Duodenal mucosa (tissue), 2 donors: ENCODE data around the gene PLAGL2.
A peak's percentile ranks its signal among the peaks of the same experiment; 100 is the strongest.
"Not testable (repeated sequence)": the region's sequence is repeated elsewhere in the genome, so short reads cannot be mapped to it uniquely, and the experiment has no call there.

ENCODE experiments used
- H3K27ac ChIP-seq: one replicate; pipeline ENCODE4 v1.7.0; 2013; ENCODE audit warnings: low read depth, low read length
- H3K27me3 ChIP-seq, 2 donors: one replicate each; pipeline ENCODE4 v1.7.0; 2013; ENCODE audit warnings: low read length in 2 of 2, control low read depth in 1 of 2; ENCODE audit not compliant: insufficient read depth in 2 of 2, control insufficient read depth in 1 of 2
- H3K36me3 ChIP-seq, 2 donors: one replicate each; pipeline ENCODE4 v1.7.0; 2013; ENCODE audit warnings: low read length in 2 of 2, control low read depth in 1 of 2; ENCODE audit not compliant: insufficient read depth in 2 of 2, control insufficient read depth in 1 of 2
- H3K4me1 ChIP-seq, 2 donors: one replicate each; pipeline ENCODE4 v1.7.0; 2013; ENCODE audit warnings: low read length in 2 of 2, control low read depth in 1 of 2; ENCODE audit not compliant: insufficient read depth in 2 of 2, control insufficient read depth in 1 of 2
- H3K4me3 ChIP-seq, 2 donors: one replicate each; pipeline ENCODE4 v1.7.0; 2013; ENCODE audit warnings: low read length in 2 of 2, low read depth in 1 of 2
- H3K9ac ChIP-seq, 2 donors: one replicate each; pipeline ENCODE4 v1.7.0; 2013; ENCODE audit warnings: low read length in 2 of 2, low read depth in 1 of 2
- H3K9me3 ChIP-seq, 2 donors: one replicate each; pipeline ENCODE4 v1.7.0; 2013; ENCODE audit warnings: low read length in 2 of 2, control low read depth in 1 of 2; ENCODE audit not compliant: control insufficient read depth in 1 of 2

Gene PLAGL2

DNA sequence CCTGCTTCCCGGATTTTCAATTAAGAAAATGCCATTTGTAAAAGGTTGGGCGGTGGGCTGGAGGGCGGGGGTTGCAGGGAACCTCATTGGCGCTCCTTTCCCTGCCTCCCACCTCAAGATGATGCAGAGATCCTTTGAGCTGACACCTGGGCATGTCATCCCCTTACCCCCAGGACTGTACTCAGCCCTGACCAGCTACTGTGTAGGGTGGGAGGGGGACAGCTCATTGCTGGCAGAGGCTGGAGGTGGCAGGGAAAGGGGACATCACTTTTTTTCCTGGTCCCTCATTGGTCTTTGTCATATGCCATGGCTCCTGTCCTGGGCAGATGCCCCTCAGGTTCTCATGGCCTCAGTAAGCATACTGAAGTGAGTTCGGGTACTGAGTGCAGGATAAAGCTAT, 14.2 kb downstream of the PLAGL2 start:
- not testable (repeated sequence) for H3K9ac ChIP-seq, H3K27me3 ChIP-seq, H3K27ac ChIP-seq, H3K9me3 ChIP-seq, H3K4me3 ChIP-seq
- Histone ChIP-seq H3K36me3 (peaks cover 25 to 34% of the 10 kb centered on the region in 2 donors), H3K4me1 (peaks cover 24 to 25% of the 10 kb centered on the region in 2 donors)

DNA sequence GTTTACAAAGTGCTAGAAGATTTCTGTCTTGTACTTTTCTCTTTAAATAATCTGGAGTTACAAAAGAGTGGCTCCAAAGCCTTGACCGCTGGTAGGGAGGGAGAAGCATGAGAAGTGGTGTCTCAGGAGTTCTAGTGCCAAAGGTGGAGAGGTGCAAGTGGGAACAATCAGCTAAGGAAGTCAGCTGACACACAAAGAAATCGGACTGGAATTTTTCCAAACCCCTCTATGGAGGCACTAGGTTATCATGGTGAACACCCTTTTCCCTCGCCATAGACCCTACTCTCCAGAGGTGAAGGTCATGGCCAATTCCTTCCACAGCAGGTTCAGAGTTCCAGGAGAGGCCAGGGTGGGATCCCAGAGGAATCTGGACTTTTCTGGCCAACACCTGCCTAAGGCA, 14.8 kb downstream of the PLAGL2 start:
- H3K36me3 ChIP-seq: peaks cover 23 to 28% of the 10 kb centered on the region in 2 donors

DNA sequence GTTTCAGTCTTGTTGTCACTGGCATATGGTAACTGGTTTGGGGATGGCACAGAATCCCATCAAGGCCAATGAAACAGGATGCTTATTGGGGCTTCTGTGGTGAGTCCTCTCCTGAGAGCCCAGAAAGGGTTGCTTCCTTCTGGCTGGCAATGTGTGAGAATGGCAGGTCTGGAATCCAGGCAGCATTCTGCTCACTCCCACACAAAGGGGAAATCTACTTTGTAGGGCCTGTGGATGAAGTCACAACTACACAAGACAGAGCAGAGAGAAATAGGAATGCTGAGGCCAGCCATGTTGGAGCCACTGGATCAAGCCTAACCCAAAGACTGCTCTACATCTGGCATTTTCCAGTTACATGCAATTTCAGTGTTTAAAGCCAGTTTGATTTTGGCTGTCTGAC, 15.7 kb downstream of the PLAGL2 start:
- no peaks in the 10 kb centered on the region for H3K9me3 ChIP-seq
- H3K27ac ChIP-seq: no peak overlapping the region
- no peak overlapping the region for H3K9ac ChIP-seq
- H3K27me3 ChIP-seq: no peaks in the 10 kb centered on the region
- peaks cover 24 to 28% of the 10 kb centered on the region in 2 donors for H3K4me1 ChIP-seq
- peaks cover 18 to 20% of the 10 kb centered on the region in 2 donors for H3K36me3 ChIP-seq
- no peak overlapping the region for H3K4me3 ChIP-seq

More for the DNA sequence above, 14.8 kb downstream of the PLAGL2 start:
- Histone ChIP-seq H3K27me3 (no peaks in the 10 kb centered on the region), H3K9ac (no peak overlapping the region), H3K9me3 (no peaks in the 10 kb centered on the region), H3K4me1 (peaks cover 24 to 26% of the 10 kb centered on the region in 2 donors), H3K4me3 (no peak overlapping the region), H3K27ac (no peak overlapping the region)

DNA sequence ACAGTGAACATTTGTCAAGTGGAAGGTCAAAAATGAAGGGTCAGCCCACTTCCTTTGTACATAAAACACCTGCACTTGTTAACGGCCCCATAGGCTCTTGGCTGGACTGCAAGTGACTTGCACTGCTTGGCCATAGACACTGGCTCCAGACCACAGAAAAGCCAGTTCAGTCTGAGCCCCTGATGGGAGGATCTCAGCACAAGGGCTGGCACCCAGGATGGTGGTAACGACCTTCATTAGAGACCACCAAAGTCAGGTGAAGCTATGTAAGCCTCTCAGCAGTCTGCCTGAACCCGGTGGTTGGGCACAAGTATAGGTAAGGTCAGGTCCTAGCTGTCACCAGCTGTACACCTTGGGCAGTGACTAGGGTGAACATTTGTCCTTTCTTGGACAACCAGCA, 16.1 kb downstream of the PLAGL2 start:
- Histone ChIP-seq H3K36me3 (peaks cover 16% of the 10 kb centered on the region in 2 donors), H3K27ac (no peak overlapping the region), H3K4me1 (peaks cover 28% of the 10 kb centered on the region in 2 donors), H3K4me3 (no peak overlapping the region), H3K9ac (no peak overlapping the region), H3K27me3 (no peaks in the 10 kb centered on the region), H3K9me3 (no peaks in the 10 kb centered on the region)

DNA sequence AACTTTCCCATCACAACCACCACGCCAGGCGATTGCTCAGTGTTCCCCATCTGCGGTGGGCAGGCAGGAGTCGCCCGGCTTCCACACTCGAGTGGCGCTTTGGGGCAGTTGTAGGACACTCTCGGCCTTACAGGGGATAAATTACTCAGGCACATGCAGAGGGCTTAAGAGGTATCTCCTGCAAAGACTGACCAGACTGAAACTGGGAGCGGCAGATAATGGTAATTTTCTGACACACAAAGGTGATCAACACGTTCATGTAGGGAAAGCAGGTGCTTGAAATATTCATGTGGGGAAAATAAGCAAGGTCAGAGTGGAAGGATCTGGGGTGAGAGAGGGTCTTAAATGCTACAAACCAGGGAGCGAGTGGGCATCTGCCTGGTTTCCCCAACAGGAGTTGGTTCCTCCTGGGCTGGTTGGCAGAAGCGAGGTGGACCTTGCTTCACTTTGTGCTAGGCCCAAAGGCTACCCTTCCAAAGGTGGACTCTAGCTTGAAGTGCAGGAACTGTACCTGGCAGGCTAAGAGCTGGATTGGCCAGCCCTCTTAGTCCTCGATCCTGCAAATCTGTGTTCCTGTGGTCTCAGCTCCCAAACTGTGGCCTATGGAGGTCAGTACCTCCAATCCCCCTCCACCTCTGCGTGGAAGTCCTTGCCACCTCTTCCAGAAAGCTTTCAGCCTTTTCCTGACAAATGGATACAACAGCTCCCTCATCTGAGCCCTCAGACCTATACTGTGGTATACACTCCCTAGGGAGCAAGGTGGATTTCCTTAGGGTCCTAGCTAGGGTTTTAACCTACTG, 16.7 kb downstream of the PLAGL2 start:
- Histone ChIP-seq H3K27ac (no peak overlapping the region), H3K9me3 (no peaks in the 10 kb centered on the region), H3K27me3 (no peaks in the 10 kb centered on the region), H3K4me3 (peak overlapping the region; percentile 72 to 73), H3K9ac (peak overlapping the region; percentile 73 to 81), H3K4me1 (peaks cover 27 to 29% of the 10 kb centered on the region in 2 donors), H3K36me3 (peaks cover 10% of the 10 kb centered on the region in 2 donors)

DNA sequence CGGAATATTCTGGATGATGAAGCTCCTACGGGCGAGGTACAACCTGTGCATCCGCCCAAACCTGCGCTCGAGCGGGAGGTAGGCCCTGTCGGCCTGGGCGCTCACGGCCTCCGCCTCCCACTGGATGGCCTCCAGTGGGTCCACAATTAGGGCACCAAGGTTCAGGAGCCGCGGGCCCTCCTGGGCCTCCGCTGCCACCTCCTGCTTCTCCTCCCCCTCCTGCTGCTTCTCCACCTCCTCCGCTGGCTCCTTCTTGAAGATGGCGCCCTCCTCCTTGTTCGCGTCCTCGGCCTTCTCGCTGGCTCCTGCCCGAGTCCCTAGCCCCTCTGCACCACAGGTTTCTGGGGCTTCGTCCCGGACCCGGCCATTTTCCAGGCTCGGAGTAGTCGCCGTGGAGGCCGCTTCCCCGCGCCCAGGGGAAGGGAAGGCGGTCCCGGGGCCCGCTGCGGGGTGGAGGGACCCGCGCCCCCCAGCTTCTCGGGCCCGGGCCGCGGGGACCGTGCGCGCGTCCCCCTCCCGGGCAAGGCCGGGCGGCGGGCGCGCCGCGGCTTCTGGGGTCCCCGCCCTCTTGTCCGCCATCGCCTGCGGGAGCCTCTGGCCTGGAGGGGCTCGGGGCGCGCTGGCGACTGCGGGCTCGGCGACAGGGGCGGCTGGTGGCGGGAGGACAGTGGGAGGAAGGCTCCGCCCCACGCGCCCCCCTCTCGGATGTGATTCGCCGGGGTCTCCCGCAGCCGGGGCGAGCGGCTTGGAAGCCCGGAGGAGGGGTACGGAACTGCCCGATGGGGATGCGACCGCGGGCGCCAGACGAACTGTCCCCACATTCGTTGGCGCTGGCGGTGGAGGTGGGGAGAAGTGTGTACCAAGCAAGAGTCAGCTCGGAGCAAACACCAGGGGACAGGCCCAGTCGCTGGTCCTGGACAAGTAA, 17.6 kb downstream of the PLAGL2 start:
- peak overlapping the region; percentile 27 for H3K27ac ChIP-seq
- no peaks in the 10 kb centered on the region for H3K9me3 ChIP-seq
- peak overlapping the region; percentile 73 to 81 for H3K9ac ChIP-seq

DNA sequence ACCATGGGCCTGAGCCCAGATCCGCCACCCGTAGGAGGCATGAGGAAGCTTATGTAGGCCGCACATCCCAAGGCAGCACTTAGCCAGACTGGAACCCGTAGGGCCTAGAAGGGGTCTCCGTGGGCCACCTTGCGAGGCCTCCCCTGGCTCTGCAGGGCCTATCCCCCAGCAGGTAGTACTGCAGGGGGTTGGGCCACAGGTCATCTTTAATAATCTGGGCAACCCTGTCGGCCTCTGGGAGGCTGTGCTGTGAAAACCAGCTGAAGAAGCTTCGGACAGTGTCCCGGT, 18.5 kb downstream of the PLAGL2 start:
- Histone ChIP-seq H3K27ac (no peak overlapping the region), H3K36me3 (no peaks in the 10 kb centered on the region), H3K9ac (peak overlapping the region; percentile 73 to 81), H3K4me3 (peak overlapping the region; percentile 72 to 73), H3K4me1 (peaks cover 22 to 29% of the 10 kb centered on the region in 2 donors), H3K9me3 (no peaks in the 10 kb centered on the region), H3K27me3 (no peaks in the 10 kb centered on the region)

More for the DNA sequence above, 17.6 kb downstream of the PLAGL2 start:
- H3K27me3 ChIP-seq: no peaks in the 10 kb centered on the region
- peaks cover 1 to 2% of the 10 kb centered on the region in 2 donors for H3K36me3 ChIP-seq
- H3K4me3 ChIP-seq: peak overlapping the region; percentile 72 to 73
- peaks cover 22 to 29% of the 10 kb centered on the region in 2 donors for H3K4me1 ChIP-seq

DNA sequence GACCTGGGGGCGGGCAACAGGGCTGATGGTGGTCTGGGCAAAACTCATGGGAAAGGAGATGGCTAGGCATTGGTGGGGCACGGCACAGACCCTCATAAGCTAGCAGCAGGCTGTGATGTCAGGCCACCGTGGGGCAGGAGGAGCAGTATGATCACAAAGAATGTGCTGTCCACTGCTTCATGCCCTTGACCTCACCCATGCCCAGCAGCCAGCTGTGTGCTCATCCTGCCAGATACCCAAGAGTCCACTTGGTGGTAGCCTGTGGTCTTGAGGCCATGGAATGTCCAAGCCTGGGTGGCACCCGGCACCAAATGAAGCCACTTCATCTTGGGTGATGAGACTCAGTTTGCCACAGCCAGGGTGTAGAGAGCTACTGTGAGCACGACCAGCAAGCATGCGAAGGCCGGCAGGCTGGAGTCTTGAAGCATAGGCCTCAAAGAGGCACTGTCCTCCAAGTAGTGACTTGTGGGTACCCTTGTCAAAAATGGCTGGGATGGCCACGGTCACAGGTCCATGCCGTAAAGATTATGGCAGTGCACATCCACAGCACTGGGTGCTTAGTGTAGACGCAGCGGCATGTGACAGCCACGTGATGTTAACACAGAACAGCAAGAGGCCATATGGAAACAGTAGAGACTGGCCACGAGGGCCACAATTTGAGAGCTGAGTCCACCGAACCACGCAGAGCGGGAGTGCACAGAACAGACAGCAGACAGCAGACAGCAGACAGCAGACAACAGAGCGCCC, 19.0 kb downstream of the PLAGL2 start:
- Histone ChIP-seq H3K4me1 (peaks cover 26 to 29% of the 10 kb centered on the region in 2 donors), H3K4me3 (peak overlapping the region in 1 of 2 donors; percentile 72), H3K9me3 (no peaks in the 10 kb centered on the region), H3K36me3 (no peaks in the 10 kb centered on the region), H3K27ac (no peak overlapping the region), H3K27me3 (no peaks in the 10 kb centered on the region), H3K9ac (peak overlapping the region in 1 of 2 donors; percentile 81)

DNA sequence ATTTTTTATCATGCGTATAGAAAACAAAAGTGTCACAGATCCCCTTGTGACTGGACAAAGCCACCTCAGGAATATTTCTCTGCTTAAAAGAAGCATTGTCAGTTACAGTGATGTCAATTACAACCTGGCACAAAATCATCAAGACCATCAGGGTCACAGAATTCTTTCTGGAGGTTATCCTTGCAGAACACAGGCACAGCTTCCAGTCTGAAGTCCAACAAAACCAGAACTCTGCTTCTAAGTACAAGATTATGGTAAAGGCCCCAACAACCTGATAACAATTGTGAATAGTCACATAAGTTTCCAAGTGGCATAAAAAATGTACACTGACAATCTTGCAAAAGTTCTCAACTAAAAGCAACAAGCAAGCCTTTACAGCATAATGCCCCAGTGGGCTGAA, 21.0 kb downstream of the PLAGL2 start:
- Histone ChIP-seq H3K9ac (no peak overlapping the region), H3K27me3 (no peaks in the 10 kb centered on the region), H3K9me3 (no peaks in the 10 kb centered on the region), H3K4me1 (peaks cover 28 to 41% of the 10 kb centered on the region in 2 donors), H3K4me3 (no peak overlapping the region), H3K36me3 (no peaks in the 10 kb centered on the region), H3K27ac (no peak overlapping the region)
